Uterus (tissue), 2 donors: ENCODE measurements around the gene CAMK2D.

Source experiments
- CTCF ChIP-seq, 4 experiments: fragments of 200-600 bp in 2 of 4; fragments of 450-650 bp in 2 of 4; sonication (generic) in 2 of 4; IDR thresholded peaks; one replicate each; pipeline ENCODE4 v1.5.1; 2016 to 2019; ENCODE audit warnings: antibody characterized with exemption in 4 of 4, mild to moderate bottlenecking in 2 of 4, moderate library complexity in 1 of 4
- POLR2A ChIP-seq, 2 donors: fragments of 450-650 bp; IDR thresholded peaks; one replicate each; pipeline ENCODE4 v1.6.1; 2016; ENCODE audit warnings: antibody characterized with exemption in 2 of 2, mild to moderate bottlenecking in 1 of 2, moderate library complexity in 1 of 2

- TF ChIP-seq CTCF (IDR thresholded peaks at IDR 0.05) (no peak), POLR2A (IDR thresholded peaks at IDR 0.05) (no peak)
Measured at GRCh38 chr4:113594231-113594556, 167.3 kb downstream of the CAMK2D start.
